ENCODE data around the gene INPP1.

Gene INPP1

DNA sequence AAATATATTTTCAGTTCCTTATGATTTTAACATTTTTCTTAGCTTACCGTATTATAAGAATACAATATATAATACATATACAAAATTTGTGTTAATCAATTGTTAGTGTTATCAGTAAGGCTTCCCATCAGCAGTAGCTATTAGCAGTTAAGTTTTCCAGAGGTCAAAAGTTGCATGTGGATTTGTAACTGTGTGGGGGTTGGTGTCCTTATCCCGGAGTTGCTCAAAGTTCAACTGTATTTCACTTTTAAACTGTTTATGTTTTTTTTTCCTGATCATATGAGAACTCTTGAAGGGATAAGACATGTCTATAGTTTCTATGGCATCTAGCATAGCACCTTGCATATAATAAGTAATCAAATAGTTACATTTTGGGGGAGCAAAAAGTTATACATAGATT, 52.9 kb downstream of the INPP1 start:
- H3K4me3 ChIP-seq (ENCODE audit: low read length) = no peak overlapping the region
- TF ChIP-seq, protein P1, sequence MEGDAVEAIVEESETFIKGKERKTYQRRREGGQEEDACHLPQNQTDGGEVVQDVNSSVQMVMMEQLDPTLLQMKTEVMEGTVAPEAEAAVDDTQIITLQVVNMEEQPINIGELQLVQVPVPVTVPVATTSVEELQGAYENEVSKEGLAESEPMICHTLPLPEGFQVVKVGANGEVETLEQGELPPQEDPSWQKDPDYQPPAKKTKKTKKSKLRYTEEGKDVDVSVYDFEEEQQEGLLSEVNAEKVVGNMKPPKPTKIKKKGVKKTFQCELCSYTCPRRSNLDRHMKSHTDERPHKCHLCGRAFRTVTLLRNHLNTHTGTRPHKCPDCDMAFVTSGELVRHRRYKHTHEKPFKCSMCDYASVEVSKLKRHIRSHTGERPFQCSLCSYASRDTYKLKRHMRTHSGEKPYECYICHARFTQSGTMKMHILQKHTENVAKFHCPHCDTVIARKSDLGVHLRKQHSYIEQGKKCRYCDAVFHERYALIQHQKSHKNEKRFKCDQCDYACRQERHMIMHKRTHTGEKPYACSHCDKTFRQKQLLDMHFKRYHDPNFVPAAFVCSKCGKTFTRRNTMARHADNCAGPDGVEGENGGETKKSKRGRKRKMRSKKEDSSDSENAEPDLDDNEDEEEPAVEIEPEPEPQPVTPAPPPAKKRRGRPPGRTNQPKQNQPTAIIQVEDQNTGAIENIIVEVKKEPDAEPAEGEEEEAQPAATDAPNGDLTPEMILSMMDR (IDR thresholded peaks at IDR 0.05; ENCODE audit: insufficient read depth, low read depth, low read length, missing control alignments) = no peak
- no peak for DNase-seq (ENCODE audit: low read depth)

DNA sequence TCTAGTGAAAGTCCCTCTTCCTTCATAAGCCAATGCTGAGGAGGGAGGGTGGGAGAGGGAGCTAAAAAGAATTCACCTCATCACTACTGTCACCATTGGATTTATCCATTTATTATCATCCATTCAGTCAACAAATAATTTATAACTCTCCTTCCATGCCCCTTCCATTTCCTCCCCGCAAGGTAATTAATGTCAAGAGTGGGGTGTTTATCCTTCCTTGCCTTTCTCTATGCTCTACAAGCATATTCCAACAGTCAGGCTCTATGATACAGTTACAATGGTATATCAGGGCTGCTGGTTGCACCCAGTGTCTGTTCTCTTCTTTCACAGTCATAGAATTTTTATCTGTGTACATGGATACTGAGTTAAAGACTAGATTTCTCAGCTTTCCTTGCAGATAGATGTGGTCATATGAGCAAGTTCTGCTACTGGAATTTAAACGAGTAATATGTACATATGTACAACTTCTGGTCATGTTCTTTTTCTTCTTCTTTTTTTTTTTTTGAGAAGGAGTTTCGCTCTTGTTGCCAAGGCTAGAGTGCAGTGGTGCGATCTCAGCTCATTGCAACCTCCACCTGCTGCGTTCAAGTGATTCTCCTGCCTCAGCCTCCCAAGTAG, 59.7 kb downstream of the INPP1 start:
- TF ChIP-seq, protein P1 (IDR thresholded peaks at IDR 0.05; ENCODE audit: insufficient read depth, low read depth, low read length, missing control alignments) = no peak
- DNase-seq (ENCODE audit: low read depth) = no peak
- no peak overlapping the region for H3K4me3 ChIP-seq (ENCODE audit: low read length)

DNA sequence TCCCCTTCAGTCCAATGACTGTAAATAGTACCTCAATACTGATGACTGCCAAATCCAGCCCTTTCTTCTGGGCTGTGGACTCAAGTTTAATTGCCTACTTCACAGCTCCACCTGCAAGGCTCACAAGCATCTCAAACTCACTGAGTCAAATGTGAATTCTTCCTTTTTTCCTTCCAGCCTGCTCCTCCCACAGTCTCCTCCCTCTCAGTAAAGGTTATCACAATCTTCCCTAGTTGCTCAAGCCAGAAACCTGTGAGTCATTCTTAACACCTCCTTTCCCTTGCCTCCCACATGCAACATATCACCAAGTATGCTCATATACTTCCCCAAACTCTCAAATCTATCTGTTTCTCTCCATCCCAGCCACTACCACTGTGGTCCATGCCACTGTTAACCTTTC, 61.1 kb downstream of the INPP1 start:
- H3K4me3 ChIP-seq (ENCODE audit: low read length) = no peak overlapping the region
- peak; percentile 90 for DNase-seq (ENCODE audit: low read depth)
- TF ChIP-seq, protein P1 (IDR thresholded peaks at IDR 0.05; ENCODE audit: insufficient read depth, low read depth, low read length, missing control alignments) = no peak

DNA sequence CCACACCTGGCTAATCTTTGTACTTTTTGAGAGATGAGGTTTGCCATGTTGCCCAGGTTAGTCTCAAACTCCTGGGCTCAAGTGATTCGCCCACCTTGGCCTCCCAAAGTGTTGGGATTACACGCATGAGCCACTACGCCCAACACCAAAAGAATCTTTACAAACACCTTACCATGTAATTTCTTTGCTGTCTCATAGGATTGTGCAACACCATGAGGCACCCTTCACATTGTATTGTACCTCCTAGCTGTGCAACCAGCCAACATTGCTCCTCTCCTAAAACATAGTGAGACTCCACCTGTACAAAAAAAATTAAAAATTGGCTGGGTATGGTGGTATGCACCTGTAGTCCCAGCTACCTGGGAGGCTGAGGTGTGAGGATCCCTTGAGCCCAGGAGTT, 61.7 kb downstream of the INPP1 start:
- H3K4me3 ChIP-seq (ENCODE audit: low read length) = no peak overlapping the region
- TF ChIP-seq, protein P1 (IDR thresholded peaks at IDR 0.05; ENCODE audit: insufficient read depth, low read depth, low read length, missing control alignments) = no peak
- peak; percentile 85 for DNase-seq (ENCODE audit: low read depth)

DNA sequence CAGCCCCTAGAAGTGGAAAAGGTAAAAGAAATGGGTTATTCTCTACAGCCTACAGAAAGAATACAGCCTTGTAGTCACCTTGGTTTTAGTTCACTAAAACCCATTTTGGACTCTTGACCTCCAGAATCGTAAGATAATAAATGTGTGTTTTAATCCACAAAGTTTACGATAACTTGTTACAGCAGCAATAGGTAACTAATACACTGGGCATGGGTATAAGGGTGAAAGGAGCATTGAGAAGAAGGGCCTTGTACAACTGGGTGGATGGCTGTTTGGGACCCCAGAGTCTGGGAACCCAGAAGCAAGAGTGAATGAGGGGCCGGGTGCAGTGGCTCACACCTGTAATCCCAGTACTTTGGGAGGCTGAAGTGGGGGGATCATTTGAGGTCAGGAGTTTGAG, 62.6 kb downstream of the INPP1 start:
- H3K4me3 ChIP-seq (ENCODE audit: low read length) = no peak overlapping the region
- TF ChIP-seq, protein P1 (IDR thresholded peaks at IDR 0.05; ENCODE audit: insufficient read depth, low read depth, low read length, missing control alignments) = no peak
- no peak for DNase-seq (ENCODE audit: low read depth)

DNA sequence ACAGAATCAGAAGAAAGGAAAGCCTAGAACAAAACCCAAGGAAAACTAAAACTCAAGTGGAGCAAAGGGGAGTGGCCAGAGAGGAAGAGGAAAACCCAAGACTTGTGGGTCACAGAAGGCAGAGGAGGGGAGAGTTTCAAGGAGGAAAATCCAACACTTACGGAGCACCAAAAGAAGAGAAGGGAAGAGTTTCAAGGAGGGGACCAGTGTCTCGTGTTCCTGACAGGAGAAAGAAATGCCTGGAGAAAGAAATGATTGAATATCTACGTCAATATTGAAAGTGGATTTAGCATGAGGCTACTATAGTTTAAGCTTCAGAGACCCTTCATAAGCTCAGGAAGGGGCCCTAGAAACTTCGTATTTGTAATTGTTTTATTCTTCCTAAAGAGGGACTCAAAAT, 63.4 kb downstream of the INPP1 start:
- no peak overlapping the region for H3K4me3 ChIP-seq (ENCODE audit: low read length)
- TF ChIP-seq, protein P1 (IDR thresholded peaks at IDR 0.05; ENCODE audit: insufficient read depth, low read depth, low read length, missing control alignments) = no peak
- DNase-seq (ENCODE audit: low read depth) = no peak

DNA sequence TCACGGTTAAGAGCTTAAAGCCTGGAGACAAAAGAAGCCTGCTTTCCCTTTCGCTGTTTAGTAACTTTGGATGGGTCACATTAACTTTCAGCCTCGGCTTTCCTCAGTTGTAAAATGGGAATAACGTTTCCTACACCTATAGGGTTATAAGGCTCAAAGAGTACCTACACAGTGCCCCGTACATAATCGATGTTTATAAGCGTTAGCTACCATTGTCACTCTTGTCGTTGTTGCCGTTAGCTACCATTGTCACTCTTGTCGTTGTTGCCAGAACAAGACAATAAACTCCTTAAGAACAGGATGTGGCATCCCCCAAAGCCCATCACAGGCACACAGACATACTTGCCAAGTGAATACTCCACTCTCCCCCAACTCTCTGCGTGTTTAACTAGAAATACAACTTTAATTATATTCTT, 63.9 kb downstream of the INPP1 start:
- peak overlapping the region; percentile 67 for H3K4me3 ChIP-seq (ENCODE audit: low read length)
- TF ChIP-seq, protein P1 (IDR thresholded peaks at IDR 0.05; ENCODE audit: insufficient read depth, low read depth, low read length, missing control alignments) = no peak
- no peak for DNase-seq (ENCODE audit: low read depth)

All from epithelial cell of esophagus (primary cell).